NCI-H146 treated with DMSO at 0.1 percent for 48 hours (cell line): ENCODE measurements around the gene KLHDC7A.

Experiments used
- DNase-seq: peaks from one replicate; lab custom pipeline; 2025; ENCODE audit not compliant: unreplicated experiment; lab: John Stamatoyannopoulos, UW

KLHDC7A gene

GRCh38 chr1:18504609-18505008 is 23.9 kb downstream of the KLHDC7A start:
- DNase-seq = no peak

- DNase-seq = no peak
These were observed 24.9 kb downstream of the KLHDC7A start for GRCh38 chr1:18505666-18506065.

GRCh38 chr1:18508084-18508483 is 27.4 kb downstream of the KLHDC7A start:
- DNase-seq = no peak

GRCh38 chr1:18511149-18511873 is 30.6 kb downstream of the KLHDC7A start:
- no peak for DNase-seq

- no peak for DNase-seq
These were observed 31.1 kb downstream of the KLHDC7A start for GRCh38 chr1:18511874-18512150.

- no peak for DNase-seq
These were observed 32.2 kb downstream of the KLHDC7A start for GRCh38 chr1:18512883-18513282.

GRCh38 chr1:18513995-18514394 is 33.3 kb downstream of the KLHDC7A start:
- no peak for DNase-seq

GRCh38 chr1:18515120-18515667 is 34.5 kb downstream of the KLHDC7A start:
- DNase-seq = no peak

GRCh38 chr1:18516473-18516872 is 35.7 kb downstream of the KLHDC7A start:
- DNase-seq = no peak

GRCh38 chr1:18526436-18527275 is 45.9 kb downstream of the KLHDC7A start:
- DNase-seq = no peak

- no peak for DNase-seq
These were observed 46.8 kb downstream of the KLHDC7A start for GRCh38 chr1:18527514-18527913.

- no peak for DNase-seq
These were observed 47.2 kb downstream of the KLHDC7A start for GRCh38 chr1:18527921-18528320.

- DNase-seq = no peak
These were observed 47.9 kb downstream of the KLHDC7A start for GRCh38 chr1:18528616-18529015.

GRCh38 chr1:18529714-18530113 is 49.0 kb downstream of the KLHDC7A start:
- DNase-seq = no peak

- DNase-seq = no peak
These were observed 50.1 kb downstream of the KLHDC7A start for GRCh38 chr1:18530587-18531502.

GRCh38 chr1:18531503-18531845 is 50.7 kb downstream of the KLHDC7A start:
- no peak for DNase-seq

GRCh38 chr1:18532390-18533170 is 51.9 kb downstream of the KLHDC7A start:
- no peak for DNase-seq

GRCh38 chr1:18533259-18533658 is 52.5 kb downstream of the KLHDC7A start:
- no peak for DNase-seq

GRCh38 chr1:18534810-18535205 is 54.1 kb downstream of the KLHDC7A start:
- no peak for DNase-seq
